GM13977 (cell line): ENCODE results near the gene SMTN.
"Not testable (repeated sequence)": the region's sequence is repeated elsewhere in the genome, so short reads cannot be mapped to it uniquely, and the experiment has no call there.

ENCODE experiments used
- DNase-seq: peaks from one replicate; pipeline ENCODE4 v3.0.0; 2012; ENCODE audit warnings: low spot score
- CTCF ChIP-seq: IDR thresholded peaks from 2 replicates; pipeline ENCODE4 v1.5.1; 2012; ENCODE audit warnings: mild to moderate bottlenecking, control low read depth; ENCODE audit not compliant: insufficient read depth; ENCODE audit errors: extremely low read depth, missing control alignments
- in situ Hi-C: fragments of 300-500 bp; cut with MboI; formaldehyde crosslinking; loops from one replicate; pipeline ENCODE4 v1.12.0; 2022; ENCODE audit warnings: low sequenced_read_pairs, low pct_unique_long_range_greater_than_20kb, mixed read lengths, inconsistent platforms; ENCODE audit not compliant: unreplicated experiment

SMTN gene

DNA sequence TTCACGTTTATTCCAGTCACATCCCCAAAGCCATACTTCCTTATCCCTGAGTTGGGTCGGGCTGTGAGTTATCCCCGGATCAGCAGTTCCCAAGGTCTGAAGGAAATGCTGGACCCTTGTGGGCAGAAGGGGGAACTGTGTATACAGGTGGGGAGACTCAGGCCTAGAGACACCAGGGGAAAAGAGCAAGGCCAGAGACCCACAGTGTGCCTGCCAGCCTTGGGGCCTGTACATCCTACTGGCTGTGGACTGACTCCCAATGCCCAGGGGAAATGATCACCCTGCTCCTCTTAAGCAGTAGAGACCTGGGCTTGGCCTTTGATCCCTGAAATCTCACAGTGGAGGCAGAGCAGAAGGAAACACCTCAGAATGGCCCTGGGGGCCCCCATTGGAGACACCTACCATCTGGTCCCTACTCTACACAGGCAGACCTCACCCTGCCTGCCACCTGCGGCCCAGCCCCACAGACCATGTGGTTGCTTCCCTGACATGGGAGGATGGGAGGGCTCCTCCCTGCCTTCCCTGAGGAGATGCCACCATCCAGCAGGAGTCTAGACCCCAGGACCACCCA lies 25.0 kb downstream of the SMTN start:
- no peak for TF ChIP-seq CTCF
- no peak for DNase-seq
- in situ Hi-C loops, result no loop called here

DNA sequence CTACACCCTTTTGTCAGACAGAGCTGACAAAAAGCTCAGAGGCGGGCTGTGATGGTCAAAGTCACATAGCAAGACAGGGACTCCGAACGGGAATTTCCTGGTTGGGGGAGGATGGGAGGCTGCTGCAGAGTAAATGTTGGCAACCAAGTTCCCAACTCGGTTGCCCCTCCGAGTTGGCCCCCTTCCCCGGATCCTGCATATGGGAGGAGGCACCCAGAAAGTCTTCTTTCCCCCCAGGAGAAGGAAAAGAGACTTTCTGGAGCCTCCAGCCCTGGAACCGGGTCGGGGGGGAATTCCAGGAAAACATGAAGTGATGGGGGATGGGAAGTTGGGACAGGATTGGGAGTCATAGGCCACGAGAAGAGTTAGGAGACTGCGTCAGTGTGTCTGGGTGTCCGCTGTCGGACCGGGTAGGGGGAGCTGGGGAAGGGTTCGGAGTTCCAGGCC lies 25.6 kb downstream of the SMTN start:
- no peak for TF ChIP-seq CTCF
- DNase-seq, result no peak
- in situ Hi-C loops, result no loop called here

GRCh38 chr22:31107178-31107893 lies 26.2 kb downstream of the SMTN start, which contains the start of gene SELENOM:
SELENOM (minus strand) TSS chr22:31107568; CDS start chr22:31107505, 63 bp downstream.
- DNase-seq, result peak; percentile 98
- TF ChIP-seq CTCF, result peak; percentile 85
- in situ Hi-C loops, result no loop called here

GRCh38 chr22:31107894-31108218 lies 26.7 kb downstream of the SMTN start:
- no peak for TF ChIP-seq CTCF
- in situ Hi-C loops, result no loop called here
- no peak for DNase-seq

DNA sequence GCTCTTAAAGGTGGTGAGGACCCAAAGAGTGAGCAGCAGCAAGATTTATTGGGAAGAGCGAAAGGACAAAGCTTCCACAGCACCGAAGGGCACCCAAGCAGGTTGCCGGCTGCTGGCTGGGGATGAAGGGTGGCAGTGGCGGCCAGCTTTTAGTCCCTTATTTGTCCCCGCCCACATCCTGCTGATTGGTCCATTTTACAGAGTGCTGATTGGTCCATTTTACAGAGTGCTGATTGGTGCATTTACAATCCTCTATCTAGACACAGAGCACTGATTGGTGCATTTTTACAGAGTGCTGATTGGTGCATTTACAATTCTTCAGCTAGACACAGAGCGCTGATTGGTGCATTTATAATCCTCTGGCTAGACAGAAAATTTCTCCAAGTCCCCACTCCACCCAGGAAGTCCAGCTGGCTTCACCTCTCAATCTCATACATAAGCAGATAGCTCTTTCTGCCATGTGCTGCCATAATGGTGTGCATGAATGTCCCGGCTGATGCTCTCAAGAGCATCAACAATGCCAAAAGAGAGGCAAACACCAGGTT lies 31.5 kb downstream of the SMTN start:
- in situ Hi-C loops, DNase-seq: not testable (repeated sequence)

DNA sequence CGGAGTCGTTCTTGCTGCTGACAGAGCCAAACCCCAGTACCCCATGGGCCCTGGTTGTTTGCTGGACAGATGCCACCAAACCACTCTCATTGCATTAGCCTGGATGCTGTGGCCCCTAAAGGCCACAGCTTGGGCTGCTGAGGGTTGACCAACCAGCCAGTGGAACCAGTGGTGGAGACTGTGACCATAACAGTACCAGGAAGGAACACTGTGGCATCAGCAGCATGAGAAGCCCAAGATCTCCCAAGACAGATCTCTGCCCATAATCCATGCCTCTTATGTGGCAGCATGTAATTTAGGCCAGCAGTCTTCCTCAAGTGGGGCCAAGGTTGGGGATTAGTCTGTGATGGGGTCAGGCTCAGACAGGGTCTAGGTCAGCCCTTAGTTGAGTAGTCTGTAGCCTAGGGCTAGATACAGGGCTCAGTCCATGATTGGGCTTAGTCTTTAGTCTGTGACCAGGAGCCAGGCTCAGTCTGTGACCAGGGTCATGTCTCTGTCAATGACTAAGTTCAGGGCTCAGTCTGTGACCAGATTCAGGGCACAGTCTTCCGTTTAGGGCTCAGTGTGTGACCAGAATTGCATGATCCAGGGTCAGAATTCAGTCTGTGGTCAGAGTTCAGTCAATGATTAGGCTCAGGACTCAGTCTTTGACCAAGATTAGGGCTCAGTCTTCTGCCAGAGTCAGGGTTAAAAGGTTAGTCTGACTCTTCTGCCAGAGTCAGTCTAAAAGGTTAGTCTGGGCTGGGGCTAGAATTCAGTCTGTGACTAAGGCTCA lies 37.1 kb downstream of the SMTN start:
- DNase-seq, result no peak
- in situ Hi-C loops, result no loop called here

More for the DNA sequence above, 37.1 kb downstream of the SMTN start:
- TF ChIP-seq CTCF, result no peak
